ENCODE measurements around the gene ZSWIM3.
"Not testable (repeated sequence)": the region's sequence is repeated elsewhere in the genome, so short reads cannot be mapped to it uniquely, and the experiment has no call there.

The ZSWIM3 gene

GRCh38 chr20:45890985-45891983 is 33.9 kb downstream of the ZSWIM3 start, which contains the start of the genes CTSA and NEURL2:
Gene CTSA (plus strand): TSS chr20:45891335. CDS start chr20:45891569, 234 bp downstream.
Gene NEURL2 (minus strand): TSS chr20:45891208. CDS start chr20:45890991, 217 bp downstream.
- DNase-seq, result peak; percentile 92

GRCh38 chr20:45892049-45892825 is 34.8 kb downstream of the ZSWIM3 start:
- DNase-seq, result peak; percentile 48

- DNase-seq, result no peak
Observed at GRCh38 chr20:45892828-45893500, 35.5 kb downstream of the ZSWIM3 start.

GRCh38 chr20:45893831-45894230 is 36.4 kb downstream of the ZSWIM3 start:
- DNase-seq, result no peak

- no peak for DNase-seq
Observed at GRCh38 chr20:45894797-45895196, 37.4 kb downstream of the ZSWIM3 start.

- no peak for DNase-seq
Observed at GRCh38 chr20:45896641-45897161, 39.3 kb downstream of the ZSWIM3 start.

GRCh38 chr20:45897289-45897688 is 39.9 kb downstream of the ZSWIM3 start:
- no peak for DNase-seq

GRCh38 chr20:45897692-45898091 is 40.3 kb downstream of the ZSWIM3 start:
- no peak for DNase-seq

- no peak for DNase-seq
Observed at GRCh38 chr20:45898285-45898684, 40.9 kb downstream of the ZSWIM3 start.

- no peak for DNase-seq
Observed at GRCh38 chr20:45899046-45899835, 41.8 kb downstream of the ZSWIM3 start.

- not testable (repeated sequence) for DNase-seq
Observed at GRCh38 chr20:45901332-45901731, 43.9 kb downstream of the ZSWIM3 start.

GRCh38 chr20:45902199-45902701 is 44.8 kb downstream of the ZSWIM3 start:
- DNase-seq, result no peak

- no peak for DNase-seq
Observed at GRCh38 chr20:45904583-45905504, 47.4 kb downstream of the ZSWIM3 start.

GRCh38 chr20:45905505-45906079 is 48.2 kb downstream of the ZSWIM3 start:
- DNase-seq, result no peak

- DNase-seq, result no peak
Observed at GRCh38 chr20:45907219-45907948, 50.0 kb downstream of the ZSWIM3 start.

- DNase-seq, result no peak
Observed at GRCh38 chr20:45908084-45908483, 50.7 kb downstream of the ZSWIM3 start.

GRCh38 chr20:45909336-45909808 is 52.0 kb downstream of the ZSWIM3 start:
- no peak for DNase-seq

GRCh38 chr20:45909817-45910669 is 52.6 kb downstream of the ZSWIM3 start:
- no peak for DNase-seq
